ENCODE measurements around the gene ERVFRD-1.

GRCh38 chr6:11103065-11103464 lies 8.5 kb downstream of the ERVFRD-1 start:
- TF ChIP-seq EZH2 (IDR thresholded peaks at IDR 0.05; ENCODE audit: insufficient read depth, poor library complexity, severe bottlenecking) (no peak), EZH2phosphoT487 (IDR thresholded peaks at IDR 0.05; ENCODE audit: insufficient read depth, low read depth) (no peak)

Data from GM23248 (cell line).